Stimulated activated CD8-positive, alpha-beta memory T cell treated with anti-CD3 and anti-CD28 coated beads, Interleukin-4, amount 100 ng/mL, for 1 hour (primary cell): Measurements from ENCODE around the gene CREM.

Experiments used
- DNase-seq, 2 donors: peaks; one replicate each; pipeline ENCODE4 v3.0.0-alpha.2; 2020; ENCODE audit warnings: low read depth in 2 of 2, low spot score in 1 of 2

Gene CREM

GRCh38 chr10:35262436-35262835 lies 135.8 kb downstream of the CREM start:
- no peak for DNase-seq
